CD4-positive, alpha-beta T cell treated with Interferon alpha-2 for 1 hour (primary cell): ENCODE measurements around the gene CUEDC2.

Experiments
- DNase-seq, 2 donors: peaks; one replicate each; pipeline ENCODE4 v3.0.0-alpha.2; 2020 to 2022

CUEDC2 gene

GRCh38 chr10:102432162-102432950, at the start of gene CUEDC2:
Gene CUEDC2 (minus strand): TSS chr10:102432574. CDS start chr10:102425188, 7,386 bp downstream.
- peak; percentile 93 to 97 for DNase-seq

GRCh38 chr10:102480396-102480795, 48.0 kb upstream of the CUEDC2 start:
- DNase-seq, result no peak

GRCh38 chr10:102479651-102480050, 47.3 kb upstream of the CUEDC2 start:
- no peak for DNase-seq

- DNase-seq, result no peak
Measured at GRCh38 chr10:102476466-102477141, 44.2 kb upstream of the CUEDC2 start.

- DNase-seq, result no peak
Measured at GRCh38 chr10:102475451-102476040, 43.2 kb upstream of the CUEDC2 start.

GRCh38 chr10:102473445-102474331, 41.3 kb upstream of the CUEDC2 start:
- DNase-seq, result peak in 1 of 2 donors; percentile 26

GRCh38 chr10:102470579-102471546, 38.5 kb upstream of the CUEDC2 start:
- DNase-seq, result no peak

GRCh38 chr10:102468683-102469082, 36.3 kb upstream of the CUEDC2 start:
- DNase-seq, result no peak

GRCh38 chr10:102467971-102468438, 35.6 kb upstream of the CUEDC2 start:
- peak in 1 of 2 donors; percentile 26 for DNase-seq

- no peak for DNase-seq
Measured at GRCh38 chr10:102467318-102467717, 34.9 kb upstream of the CUEDC2 start.

- no peak for DNase-seq
Measured at GRCh38 chr10:102465466-102465865, 33.1 kb upstream of the CUEDC2 start.

- DNase-seq, result no peak
Measured at GRCh38 chr10:102463983-102464382, 31.6 kb upstream of the CUEDC2 start.

- no peak for DNase-seq
Measured at GRCh38 chr10:102462512-102463054, 30.2 kb upstream of the CUEDC2 start.

- peak; percentile 93 to 94 for DNase-seq
Measured at GRCh38 chr10:102461187-102462054, 29.0 kb upstream of the CUEDC2 start.

GRCh38 chr10:102460836-102461186, 28.4 kb upstream of the CUEDC2 start:
- DNase-seq, result no peak

- no peak for DNase-seq
Measured at GRCh38 chr10:102458656-102459055, 26.3 kb upstream of the CUEDC2 start.

- DNase-seq, result no peak
Measured at GRCh38 chr10:102457591-102458150, 25.3 kb upstream of the CUEDC2 start.

- DNase-seq, result peak in 1 of 2 donors; percentile 26
Measured at GRCh38 chr10:102455893-102456471, 23.6 kb upstream of the CUEDC2 start.
